Ovary (tissue), 3 donors: ENCODE results near the gene CLBA1.

Experiments
- CTCF ChIP-seq, 3 donors: fragments of 450-650 bp in 2 of 3; fragments of 200-600 bp in 1 of 3; IDR thresholded peaks; one replicate each; pipeline versions ENCODE4 v1.5.1 to v1.8.0; 2016 to 2022; ENCODE audit warnings: antibody characterized with exemption in 3 of 3, mild to moderate bottlenecking in 1 of 3
- POLR2A ChIP-seq: fragments of 450-650 bp; IDR thresholded peaks from one replicate; pipeline ENCODE4 v1.6.1; 2017; ENCODE audit warnings: antibody characterized with exemption, mild to moderate bottlenecking, moderate library complexity
- donor health status: DM: no; HTN: no; CAD: no.

- TF ChIP-seq CTCF (IDR thresholded peaks at IDR 0.05) (no peak), POLR2A (no peak)
Measured at GRCh38 chr14:104982548-104983230, 2.9 kb upstream of the CLBA1 start.
